ENCODE data around the gene ADCY3. TPM values are rescaled to one million over a fixed set of nuclear protein-coding genes. Genes with fewer than 3 reads are reported as not detected.

Gene ADCY3
- total RNA-seq, 1 donor from 2014 or later: 46.2 TPM

DNA sequence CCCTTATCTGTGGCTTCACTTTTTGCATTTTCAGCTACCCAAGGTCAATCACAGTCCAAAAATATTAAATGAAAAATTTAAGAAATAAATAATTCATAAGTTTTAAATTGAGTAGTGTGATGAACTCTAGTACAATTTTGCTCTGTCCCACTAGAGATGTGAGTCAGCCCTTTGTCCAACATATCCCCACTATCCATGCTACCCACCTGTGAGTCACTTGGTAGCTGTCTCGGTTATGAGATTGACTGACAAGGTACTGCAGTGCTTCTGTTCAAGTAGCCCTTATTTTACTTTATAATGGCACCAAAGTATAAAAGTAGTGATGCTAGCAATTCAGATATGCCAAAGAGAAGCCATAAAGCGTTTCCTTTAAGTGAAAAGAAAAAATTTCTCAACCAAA lies 28.8 kb downstream of the ADCY3 start:
- TF ChIP-seq, protein P1, sequence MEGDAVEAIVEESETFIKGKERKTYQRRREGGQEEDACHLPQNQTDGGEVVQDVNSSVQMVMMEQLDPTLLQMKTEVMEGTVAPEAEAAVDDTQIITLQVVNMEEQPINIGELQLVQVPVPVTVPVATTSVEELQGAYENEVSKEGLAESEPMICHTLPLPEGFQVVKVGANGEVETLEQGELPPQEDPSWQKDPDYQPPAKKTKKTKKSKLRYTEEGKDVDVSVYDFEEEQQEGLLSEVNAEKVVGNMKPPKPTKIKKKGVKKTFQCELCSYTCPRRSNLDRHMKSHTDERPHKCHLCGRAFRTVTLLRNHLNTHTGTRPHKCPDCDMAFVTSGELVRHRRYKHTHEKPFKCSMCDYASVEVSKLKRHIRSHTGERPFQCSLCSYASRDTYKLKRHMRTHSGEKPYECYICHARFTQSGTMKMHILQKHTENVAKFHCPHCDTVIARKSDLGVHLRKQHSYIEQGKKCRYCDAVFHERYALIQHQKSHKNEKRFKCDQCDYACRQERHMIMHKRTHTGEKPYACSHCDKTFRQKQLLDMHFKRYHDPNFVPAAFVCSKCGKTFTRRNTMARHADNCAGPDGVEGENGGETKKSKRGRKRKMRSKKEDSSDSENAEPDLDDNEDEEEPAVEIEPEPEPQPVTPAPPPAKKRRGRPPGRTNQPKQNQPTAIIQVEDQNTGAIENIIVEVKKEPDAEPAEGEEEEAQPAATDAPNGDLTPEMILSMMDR (conservative IDR thresholded peaks at IDR 0.05): no peak
- Mint-ChIP-seq H3K27ac (no peak overlapping the region), H3K4me3 (no peak overlapping the region), H3K36me3 (peaks cover 25% of the 10 kb centered on the region), H3K4me1 (ENCODE audit: unreplicated experiment) (no peaks in the 10 kb centered on the region), H3K27me3 (no peaks in the 10 kb centered on the region), H3K9me3 (peaks cover 17% of the 10 kb centered on the region)
- DNase-seq (ENCODE audit: extremely low spot score, unreplicated experiment): no peak

DNA sequence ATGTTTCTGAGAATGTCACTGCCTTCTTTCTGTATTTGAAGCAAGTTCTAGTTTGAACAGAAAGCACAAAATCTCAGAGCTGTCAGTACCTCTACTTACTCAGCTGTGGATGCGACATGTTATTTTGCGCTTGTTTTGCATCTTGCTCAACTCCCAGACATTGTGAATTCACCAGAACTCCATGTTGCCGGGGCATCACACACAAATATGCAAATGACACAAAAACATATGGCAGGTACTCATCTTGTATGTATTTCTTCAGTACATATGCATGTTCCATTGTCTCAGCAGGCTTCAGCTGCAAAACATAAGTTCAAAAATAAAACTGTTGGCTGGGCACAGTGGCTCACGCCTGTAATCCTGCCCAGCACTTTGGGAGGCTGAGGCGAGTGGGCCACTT lies 30.8 kb downstream of the ADCY3 start:
- TF ChIP-seq, protein P1 (conservative IDR thresholded peaks at IDR 0.05): no peak
- H3K27me3 Mint-ChIP-seq: no peaks in the 10 kb centered on the region
- no peak for DNase-seq (ENCODE audit: extremely low spot score, unreplicated experiment)
- no peak overlapping the region for H3K4me3 Mint-ChIP-seq
- peaks cover 13% of the 10 kb centered on the region for H3K36me3 Mint-ChIP-seq
- H3K27ac Mint-ChIP-seq: no peak overlapping the region
- H3K4me1 Mint-ChIP-seq (ENCODE audit: unreplicated experiment): no peaks in the 10 kb centered on the region
- no peaks in the 10 kb centered on the region for H3K9me3 Mint-ChIP-seq

DNA sequence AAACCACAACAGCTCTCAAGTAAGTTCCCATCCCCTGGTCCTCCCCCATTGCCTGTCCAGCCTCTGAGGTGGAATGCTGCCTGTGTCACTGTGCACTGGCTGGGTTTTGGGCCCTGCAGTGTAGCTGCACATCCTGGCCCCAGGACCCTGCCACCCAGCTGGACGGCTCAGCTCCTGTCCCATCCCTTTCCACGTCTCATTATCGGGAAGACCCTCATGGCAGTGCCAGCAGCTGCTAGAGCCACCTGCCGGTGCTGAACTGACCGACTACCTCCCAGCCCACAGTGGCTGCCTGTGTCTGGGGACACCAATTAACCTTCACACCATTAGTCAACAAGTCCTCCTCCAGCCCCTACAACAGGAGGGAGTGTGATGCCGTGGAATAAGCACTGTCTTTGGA lies 31.9 kb downstream of the ADCY3 start:
- peaks cover 8% of the 10 kb centered on the region for H3K36me3 Mint-ChIP-seq
- H3K4me3 Mint-ChIP-seq: no peak overlapping the region
- TF ChIP-seq, protein P1 (conservative IDR thresholded peaks at IDR 0.05): no peak
- no peaks in the 10 kb centered on the region for H3K27me3 Mint-ChIP-seq
- H3K4me1 Mint-ChIP-seq (ENCODE audit: unreplicated experiment): no peaks in the 10 kb centered on the region
- no peak for DNase-seq (ENCODE audit: extremely low spot score, unreplicated experiment)
- no peaks in the 10 kb centered on the region for H3K9me3 Mint-ChIP-seq
- no peak overlapping the region for H3K27ac Mint-ChIP-seq

DNA sequence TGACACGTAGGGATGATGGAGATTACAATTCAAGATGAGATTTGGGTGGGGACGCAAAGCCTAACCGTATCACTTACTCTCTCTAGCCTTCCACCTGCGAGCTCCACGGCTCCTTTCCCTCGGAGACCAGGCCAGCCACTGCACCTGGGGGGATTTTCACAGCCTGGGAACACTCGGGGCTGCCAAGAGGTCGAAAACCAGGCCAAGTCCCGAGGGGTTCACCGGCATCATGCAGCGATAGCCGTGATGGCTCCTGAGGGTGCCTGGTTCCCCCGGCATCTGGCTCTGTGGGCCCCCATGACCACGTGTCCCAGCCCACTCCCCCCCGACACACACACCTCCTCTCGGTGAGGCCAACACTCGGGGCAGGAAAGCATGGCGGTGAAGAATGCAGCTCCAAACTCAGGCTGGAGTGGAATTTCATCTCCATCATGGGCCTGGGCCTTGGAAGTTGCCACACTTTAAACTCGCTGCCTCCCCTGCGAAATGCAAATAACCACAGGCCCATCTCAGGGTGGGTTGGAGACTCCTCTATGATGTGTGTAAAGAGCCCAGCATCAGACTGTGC lies 32.6 kb downstream of the ADCY3 start:
- no peaks in the 10 kb centered on the region for H3K9me3 Mint-ChIP-seq
- no peaks in the 10 kb centered on the region for H3K27me3 Mint-ChIP-seq
- H3K36me3 Mint-ChIP-seq: peaks cover 8% of the 10 kb centered on the region
- H3K27ac Mint-ChIP-seq: no peak overlapping the region
- H3K4me1 Mint-ChIP-seq (ENCODE audit: unreplicated experiment): no peaks in the 10 kb centered on the region
- TF ChIP-seq, protein P1 (conservative IDR thresholded peaks at IDR 0.05): no peak
- no peak overlapping the region for H3K4me3 Mint-ChIP-seq
- no peak for DNase-seq (ENCODE audit: extremely low spot score, unreplicated experiment)

DNA sequence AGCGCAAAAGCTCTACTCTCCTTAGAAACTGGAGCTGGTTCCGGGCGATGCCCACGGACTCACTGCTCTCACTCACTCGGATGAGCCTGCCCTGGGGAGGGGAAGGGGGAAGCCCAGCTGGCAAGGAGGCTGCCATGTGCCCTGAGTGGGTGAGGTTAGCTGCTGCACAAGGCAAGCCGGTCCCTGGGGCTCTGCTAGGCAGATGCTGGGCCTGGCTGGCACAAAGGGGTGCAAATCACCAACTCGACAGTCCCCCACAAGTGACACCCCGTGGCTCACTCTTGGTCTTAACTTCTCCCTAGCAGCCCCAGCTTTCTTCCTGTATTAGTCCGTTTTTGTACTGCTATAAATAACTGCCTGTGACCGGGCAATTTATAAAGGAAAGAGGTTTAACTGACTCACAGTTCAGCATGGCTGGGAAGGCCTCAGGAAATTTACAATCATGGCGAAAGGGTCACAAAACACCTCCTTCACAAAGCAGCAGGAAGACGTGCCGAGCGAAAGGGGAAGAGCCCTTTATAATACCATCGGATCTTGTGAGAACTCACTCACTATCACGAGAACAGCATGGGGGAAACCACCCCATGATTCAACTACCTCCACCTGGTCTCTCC lies 33.2 kb downstream of the ADCY3 start:
- TF ChIP-seq, protein P1 (conservative IDR thresholded peaks at IDR 0.05): no peak
- H3K27ac Mint-ChIP-seq: no peak overlapping the region
- no peaks in the 10 kb centered on the region for H3K27me3 Mint-ChIP-seq
- no peak overlapping the region for H3K4me3 Mint-ChIP-seq
- H3K36me3 Mint-ChIP-seq: peaks cover 11% of the 10 kb centered on the region
- no peaks in the 10 kb centered on the region for H3K4me1 Mint-ChIP-seq (ENCODE audit: unreplicated experiment)
- DNase-seq (ENCODE audit: extremely low spot score, unreplicated experiment): no peak
- H3K9me3 Mint-ChIP-seq: peaks cover 3% of the 10 kb centered on the region

All from type B pancreatic cell (in vitro differentiated cells).